Peyer's patch (tissue), 4 donors: ENCODE results near the gene PLXNC1. TPM values are rescaled to one million over a fixed set of nuclear protein-coding genes. Genes with fewer than 3 reads are reported as not detected.

Experiments
- DNase-seq, 3 donors: peaks; one replicate each; pipeline ENCODE4 v3.0.0-alpha.2; 2017 to 2019
- H3K27ac ChIP-seq, 4 donors: fragments of 200-600 bp; sonication (generic); one replicate each; pipeline ENCODE4 v1.5.1; 2016 to 2019
- H3K27me3 ChIP-seq, 2 donors: fragments of 200-600 bp; sonication (generic); one replicate each; pipeline ENCODE4 v1.5.1; 2019
- H3K36me3 ChIP-seq, 3 donors: fragments of 200-600 bp; sonication (generic); one replicate each; pipeline ENCODE4 v1.5.1; 2016 to 2019
- H3K4me1 ChIP-seq, 4 donors: fragments of 200-600 bp; sonication (generic); one replicate each; pipeline ENCODE4 v1.5.1; 2016 to 2019
- H3K4me3 ChIP-seq, 4 donors: fragments of 200-600 bp; sonication (generic); 1 replicate in 3 of 4; 2 replicates in 1 of 4; pipeline ENCODE4 v1.5.1; 2016 to 2019; ENCODE audit warnings: mild to moderate bottlenecking in 1 of 4
- H3K9me3 ChIP-seq, 4 donors: fragments of 200-600 bp; sonication (generic); one replicate each; pipeline ENCODE4 v1.5.1; 2016 to 2019; ENCODE audit warnings: mild to moderate bottlenecking in 1 of 4
- POLR2A ChIP-seq, 2 donors: fragments of 450-650 bp; IDR thresholded peaks; one replicate each; pipeline ENCODE4 v1.5.1; 2017; ENCODE audit warnings: antibody characterized with exemption in 2 of 2, mild to moderate bottlenecking in 2 of 2, moderate library complexity in 2 of 2
- total RNA-seq, 4 donors: library from RNA; depleted of rRNA; stranded (reverse); fragments of >200 nt; gene quantifications; one replicate each; pipeline ENCODE4 v1.1.0, GENCODE V29; 2016
- TF ChIP-seq, protein P1 (sequence below), 6 experiments: fragments of 450-650 bp in 4 of 6; fragments of 200-600 bp in 2 of 6; sonication (generic) in 1 of 6; IDR thresholded peaks; one replicate each; pipeline ENCODE4 v1.5.1; 2017 to 2019; ENCODE audit warnings: antibody characterized with exemption in 6 of 6, mild to moderate bottlenecking in 3 of 6, moderate library complexity in 1 of 6

The PLXNC1 gene
- total RNA-seq, 4 donors from 2014 or later = 0.88 to 21.5 (median 5.1) TPM

DNA sequence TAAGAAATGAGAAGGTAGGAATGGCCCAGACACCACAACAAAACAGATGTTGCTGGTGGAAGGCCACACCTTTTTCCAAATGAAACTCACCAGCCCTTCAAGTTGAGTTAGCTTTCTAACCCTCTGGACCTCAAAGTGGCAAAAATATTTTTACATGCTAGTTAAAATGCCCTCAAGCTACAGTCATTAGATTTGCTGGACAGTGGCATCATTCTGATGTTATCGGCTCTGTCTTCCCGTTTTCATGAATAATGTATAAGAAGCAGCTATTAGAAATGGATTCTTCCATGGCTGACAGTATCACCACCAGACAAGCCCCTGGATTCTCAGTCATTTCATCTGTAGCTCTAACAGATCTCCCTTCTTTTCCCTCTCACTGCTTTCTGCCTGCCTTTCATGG lies 37.1 kb upstream of the PLXNC1 start:
- Histone ChIP-seq H3K36me3 (no peaks in the 10 kb centered on the region), H3K9me3 (peaks cover 0 to 3% (median 0%) of the 10 kb centered on the region in 4 donors), H3K4me1 (no peaks in the 10 kb centered on the region), H3K27me3 (no peaks in the 10 kb centered on the region), H3K27ac (no peak overlapping the region), H3K4me3 (no peak overlapping the region)
- no peak for DNase-seq
- TF ChIP-seq, protein P1, sequence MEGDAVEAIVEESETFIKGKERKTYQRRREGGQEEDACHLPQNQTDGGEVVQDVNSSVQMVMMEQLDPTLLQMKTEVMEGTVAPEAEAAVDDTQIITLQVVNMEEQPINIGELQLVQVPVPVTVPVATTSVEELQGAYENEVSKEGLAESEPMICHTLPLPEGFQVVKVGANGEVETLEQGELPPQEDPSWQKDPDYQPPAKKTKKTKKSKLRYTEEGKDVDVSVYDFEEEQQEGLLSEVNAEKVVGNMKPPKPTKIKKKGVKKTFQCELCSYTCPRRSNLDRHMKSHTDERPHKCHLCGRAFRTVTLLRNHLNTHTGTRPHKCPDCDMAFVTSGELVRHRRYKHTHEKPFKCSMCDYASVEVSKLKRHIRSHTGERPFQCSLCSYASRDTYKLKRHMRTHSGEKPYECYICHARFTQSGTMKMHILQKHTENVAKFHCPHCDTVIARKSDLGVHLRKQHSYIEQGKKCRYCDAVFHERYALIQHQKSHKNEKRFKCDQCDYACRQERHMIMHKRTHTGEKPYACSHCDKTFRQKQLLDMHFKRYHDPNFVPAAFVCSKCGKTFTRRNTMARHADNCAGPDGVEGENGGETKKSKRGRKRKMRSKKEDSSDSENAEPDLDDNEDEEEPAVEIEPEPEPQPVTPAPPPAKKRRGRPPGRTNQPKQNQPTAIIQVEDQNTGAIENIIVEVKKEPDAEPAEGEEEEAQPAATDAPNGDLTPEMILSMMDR (IDR thresholded peaks at IDR 0.05) = no peak
- TF ChIP-seq POLR2A (IDR thresholded peaks at IDR 0.05) = no peak

DNA sequence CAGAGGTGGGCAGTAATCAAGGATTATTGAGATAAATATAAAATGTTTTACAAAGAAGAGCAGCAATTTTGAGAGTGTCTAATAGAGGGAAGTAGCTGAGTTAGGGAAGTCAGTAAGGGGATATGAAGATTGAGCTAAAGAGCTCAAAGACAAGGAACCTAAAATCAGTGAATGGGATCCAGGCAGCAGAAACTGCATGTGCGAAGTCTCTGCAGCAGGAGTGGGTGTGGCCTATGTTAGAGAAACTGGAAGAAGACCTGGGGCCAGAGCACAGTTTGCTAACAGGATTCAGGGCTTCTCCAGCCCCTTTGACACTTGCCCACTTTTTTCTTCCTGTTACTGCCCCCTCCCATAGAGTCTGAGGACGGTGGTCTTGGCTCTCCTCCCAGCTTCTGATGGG lies 36.3 kb upstream of the PLXNC1 start:
- DNase-seq = no peak
- H3K36me3 ChIP-seq = no peaks in the 10 kb centered on the region
- H3K27ac ChIP-seq = no peak overlapping the region
- no peaks in the 10 kb centered on the region for H3K27me3 ChIP-seq
- H3K4me1 ChIP-seq = no peaks in the 10 kb centered on the region
- peaks cover 0 to 3% (median 0%) of the 10 kb centered on the region in 4 donors for H3K9me3 ChIP-seq
- TF ChIP-seq, protein P1 (IDR thresholded peaks at IDR 0.05) = no peak
- no peak for TF ChIP-seq POLR2A (IDR thresholded peaks at IDR 0.05)
- no peak overlapping the region for H3K4me3 ChIP-seq

DNA sequence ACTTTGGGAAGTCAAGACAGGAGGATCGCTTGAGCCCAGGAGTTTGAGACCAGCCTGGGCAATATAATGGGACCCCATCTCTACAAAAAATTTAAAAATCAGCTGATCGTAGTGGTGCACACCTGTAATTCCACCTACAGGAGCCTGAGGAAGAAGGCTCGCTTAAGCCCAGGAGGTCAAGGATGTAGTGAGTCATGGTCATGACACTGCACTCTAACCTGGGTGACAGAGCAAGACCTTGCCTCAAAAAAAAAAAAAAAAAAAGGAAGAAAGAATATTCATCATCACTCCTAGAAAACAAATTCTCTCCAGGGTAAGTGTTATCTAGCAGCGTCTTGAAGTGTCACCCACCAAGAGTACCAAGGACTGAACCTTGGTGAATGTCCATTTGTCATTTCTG lies 34.2 kb upstream of the PLXNC1 start:
- TF ChIP-seq, protein P1 (IDR thresholded peaks at IDR 0.05) = no peak
- TF ChIP-seq POLR2A (IDR thresholded peaks at IDR 0.05) = no peak
- no peaks in the 10 kb centered on the region for H3K4me1 ChIP-seq
- peaks cover 0 to 3% (median 0%) of the 10 kb centered on the region in 4 donors for H3K9me3 ChIP-seq
- H3K27ac ChIP-seq = no peak overlapping the region
- no peaks in the 10 kb centered on the region for H3K27me3 ChIP-seq
- no peak overlapping the region for H3K4me3 ChIP-seq
- no peaks in the 10 kb centered on the region for H3K36me3 ChIP-seq
- DNase-seq = no peak

DNA sequence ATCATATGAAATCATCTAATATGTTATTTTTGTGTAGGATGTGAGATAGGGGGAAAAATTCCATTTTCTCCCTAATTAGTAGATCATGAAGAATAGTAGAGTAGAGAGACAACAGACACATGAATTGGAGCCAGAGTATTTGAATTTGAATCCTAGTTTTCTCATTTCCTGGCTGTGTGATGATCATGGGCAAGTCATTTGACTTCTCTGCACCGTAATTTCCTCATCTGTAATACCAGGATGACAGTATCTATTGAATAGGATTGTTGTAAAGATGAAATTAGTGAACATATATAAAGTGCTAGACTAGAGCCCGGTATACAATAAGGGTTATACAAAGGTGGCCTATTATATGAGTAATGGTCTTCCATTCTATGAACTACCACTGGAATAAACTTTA lies 32.2 kb upstream of the PLXNC1 start:
- TF ChIP-seq, protein P1 (IDR thresholded peaks at IDR 0.05) = no peak
- no peak for TF ChIP-seq POLR2A (IDR thresholded peaks at IDR 0.05)
- no peak for DNase-seq
- peaks cover 0 to 3% (median 0%) of the 10 kb centered on the region in 4 donors for H3K9me3 ChIP-seq
- H3K36me3 ChIP-seq = no peaks in the 10 kb centered on the region
- no peak overlapping the region for H3K27ac ChIP-seq
- no peaks in the 10 kb centered on the region for H3K27me3 ChIP-seq
- H3K4me1 ChIP-seq = no peaks in the 10 kb centered on the region
- H3K4me3 ChIP-seq = no peak overlapping the region

DNA sequence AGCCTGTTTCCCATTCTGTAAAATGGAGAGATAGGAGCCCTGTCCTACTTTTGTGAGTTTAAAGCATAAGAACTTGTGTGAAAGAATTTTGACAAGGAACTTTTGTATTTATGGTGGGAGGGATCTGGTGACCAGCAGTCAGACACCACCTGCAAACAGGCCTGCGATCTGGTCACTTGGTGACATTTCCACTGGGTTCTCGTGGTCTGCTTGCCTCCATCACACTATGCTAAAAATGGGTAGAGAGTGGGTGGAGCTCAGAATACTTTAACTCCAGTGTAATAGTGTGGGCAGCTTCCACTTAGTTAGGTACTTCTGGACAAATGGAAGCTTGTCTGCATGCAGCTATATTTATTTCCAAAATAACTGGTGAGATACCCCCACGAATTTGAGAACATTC lies 26.5 kb upstream of the PLXNC1 start:
- TF ChIP-seq, protein P1 (IDR thresholded peaks at IDR 0.05) = no peak
- TF ChIP-seq POLR2A (IDR thresholded peaks at IDR 0.05) = no peak
- no peak overlapping the region for H3K4me3 ChIP-seq
- H3K27me3 ChIP-seq = no peaks in the 10 kb centered on the region
- H3K27ac ChIP-seq = no peak overlapping the region
- DNase-seq = no peak
- no peaks in the 10 kb centered on the region for H3K4me1 ChIP-seq
- H3K36me3 ChIP-seq = no peaks in the 10 kb centered on the region
- H3K9me3 ChIP-seq = no peaks in the 10 kb centered on the region

DNA sequence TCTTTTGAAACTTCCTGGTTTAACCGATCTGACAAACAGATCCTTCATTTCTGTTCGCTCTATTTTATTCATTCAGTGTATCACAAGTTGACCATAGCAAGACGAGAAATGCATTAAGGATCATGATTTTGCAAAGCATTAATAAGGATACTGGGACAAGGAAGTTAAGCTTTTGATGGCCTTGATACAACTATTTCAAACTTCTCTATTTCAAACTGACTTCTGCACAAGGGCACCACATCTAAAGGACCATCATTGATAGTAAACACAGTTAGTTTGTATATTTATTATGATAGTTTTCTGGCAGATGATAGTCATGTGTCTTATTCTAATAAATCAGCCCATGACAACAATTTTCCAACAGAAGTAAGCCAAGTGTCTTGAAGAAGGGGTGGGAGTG lies 25.8 kb upstream of the PLXNC1 start:
- H3K27ac ChIP-seq = no peak overlapping the region
- H3K36me3 ChIP-seq = no peaks in the 10 kb centered on the region
- H3K9me3 ChIP-seq = no peaks in the 10 kb centered on the region
- no peak overlapping the region for H3K4me3 ChIP-seq
- DNase-seq = no peak
- no peak for TF ChIP-seq POLR2A (IDR thresholded peaks at IDR 0.05)
- TF ChIP-seq, protein P1 (IDR thresholded peaks at IDR 0.05) = no peak
- no peaks in the 10 kb centered on the region for H3K27me3 ChIP-seq
- H3K4me1 ChIP-seq = no peaks in the 10 kb centered on the region
